RKO (cell line): ENCODE measurements around the gene DLG2.

Experiments
- DNase-seq: peaks from one replicate; pipeline ENCODE4 v3.0.0-alpha.2; 2016; ENCODE audit warnings: low spot score

The DLG2 gene

DNA sequence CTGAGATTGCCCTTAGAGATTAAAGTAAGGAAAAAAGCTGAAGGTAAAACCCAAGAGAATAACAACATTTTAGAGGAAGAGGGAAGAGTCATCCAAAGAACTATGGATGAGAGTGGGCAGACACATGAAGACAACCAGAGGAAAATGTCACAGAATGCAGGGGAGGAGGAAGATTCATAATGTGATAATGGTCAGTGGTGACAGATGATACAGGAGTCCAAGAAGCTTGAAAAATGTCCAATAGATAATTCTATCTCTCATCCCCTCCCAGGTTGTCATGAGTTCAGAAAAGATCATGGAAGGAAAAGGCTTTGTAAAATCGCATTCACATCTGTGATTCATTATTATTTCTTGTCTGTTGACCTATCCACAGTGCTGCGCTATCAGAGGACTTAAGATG lies 2058.6 kb downstream of the DLG2 start:
- no peak for DNase-seq

- peak; percentile 68 for DNase-seq
These were observed 2060.2 kb downstream of the DLG2 start for GRCh38 chr11:83566950-83567349.

DNA sequence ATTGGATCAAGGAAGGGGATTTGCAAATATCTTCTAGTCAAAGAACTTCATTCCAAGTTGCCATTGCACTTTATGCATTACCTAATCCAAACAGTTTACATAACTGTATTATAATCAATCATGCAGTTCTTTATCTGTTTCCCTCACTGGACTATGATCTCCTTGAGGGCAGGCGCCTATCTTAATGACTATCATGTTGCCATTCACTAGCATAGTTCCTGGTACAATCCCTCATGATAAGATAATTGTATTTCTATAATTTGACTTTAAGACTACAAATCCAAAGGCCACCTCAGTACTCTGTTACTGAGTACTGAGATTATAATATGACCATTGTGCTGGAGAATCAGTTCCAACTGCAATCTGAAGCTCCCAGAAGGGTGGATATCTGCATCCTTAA lies 2062.3 kb downstream of the DLG2 start:
- DNase-seq: no peak

- no peak for DNase-seq
These were observed 2068.9 kb downstream of the DLG2 start for GRCh38 chr11:83558281-83558680.

DNA sequence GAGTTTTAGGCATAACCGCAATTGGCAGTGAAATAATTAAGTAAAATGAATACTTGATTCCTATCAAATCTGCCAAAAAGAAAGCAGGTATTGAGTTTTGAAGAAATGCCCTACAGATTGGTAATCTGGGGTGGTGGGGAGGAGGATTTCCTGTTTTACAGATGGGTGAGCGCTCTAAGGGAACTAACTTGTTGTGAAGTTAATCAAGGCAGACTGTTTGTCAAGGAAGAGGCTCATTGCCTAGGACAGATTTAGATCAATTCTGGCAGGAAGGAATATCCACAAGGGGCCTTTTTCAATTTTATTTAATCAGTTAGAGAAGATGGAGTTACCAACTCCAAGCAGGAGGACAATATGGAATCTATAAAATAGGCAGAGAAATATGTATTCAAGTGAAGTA lies 2069.5 kb downstream of the DLG2 start:
- no peak for DNase-seq

DNA sequence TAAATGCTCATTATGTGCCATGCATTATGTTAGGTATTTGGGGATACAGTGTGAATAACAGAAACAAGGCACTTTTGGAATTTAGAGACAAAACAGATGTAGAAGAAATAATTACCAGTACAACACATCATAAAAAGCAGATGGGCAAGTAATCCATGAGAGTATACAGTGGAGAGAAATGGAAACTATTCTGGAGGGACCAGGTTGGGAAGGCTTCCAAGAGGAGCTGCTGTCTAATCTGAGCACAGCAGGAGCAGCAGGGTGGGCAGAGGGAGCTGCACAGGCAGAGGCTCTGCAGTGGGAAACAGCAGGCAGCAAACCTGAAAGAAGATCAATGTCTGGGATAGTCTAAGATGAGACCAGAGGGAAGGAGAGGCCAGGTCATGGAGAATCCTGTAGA lies 2072.3 kb downstream of the DLG2 start:
- no peak for DNase-seq

GRCh38 chr11:83549984-83550667 lies 2077.0 kb downstream of the DLG2 start:
- DNase-seq: no peak

DNA sequence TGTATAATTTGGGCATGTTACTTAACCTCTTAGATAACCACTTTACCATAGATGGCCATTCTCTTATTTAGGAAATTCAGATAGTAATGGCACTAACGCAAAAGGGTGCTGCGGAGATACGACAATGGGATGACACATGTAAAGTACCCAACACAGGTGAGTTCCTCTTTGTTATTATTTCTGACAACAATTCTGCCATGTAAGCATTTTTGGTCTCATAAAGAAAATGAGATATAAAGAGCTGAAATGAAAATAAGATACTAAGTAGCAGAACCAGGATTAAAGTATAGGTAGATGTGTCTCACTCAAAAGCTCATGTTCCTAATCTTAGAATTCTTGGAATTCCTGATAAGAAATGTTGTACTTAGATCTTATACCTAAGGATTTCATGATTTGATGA lies 2080.8 kb downstream of the DLG2 start:
- no peak for DNase-seq

DNA sequence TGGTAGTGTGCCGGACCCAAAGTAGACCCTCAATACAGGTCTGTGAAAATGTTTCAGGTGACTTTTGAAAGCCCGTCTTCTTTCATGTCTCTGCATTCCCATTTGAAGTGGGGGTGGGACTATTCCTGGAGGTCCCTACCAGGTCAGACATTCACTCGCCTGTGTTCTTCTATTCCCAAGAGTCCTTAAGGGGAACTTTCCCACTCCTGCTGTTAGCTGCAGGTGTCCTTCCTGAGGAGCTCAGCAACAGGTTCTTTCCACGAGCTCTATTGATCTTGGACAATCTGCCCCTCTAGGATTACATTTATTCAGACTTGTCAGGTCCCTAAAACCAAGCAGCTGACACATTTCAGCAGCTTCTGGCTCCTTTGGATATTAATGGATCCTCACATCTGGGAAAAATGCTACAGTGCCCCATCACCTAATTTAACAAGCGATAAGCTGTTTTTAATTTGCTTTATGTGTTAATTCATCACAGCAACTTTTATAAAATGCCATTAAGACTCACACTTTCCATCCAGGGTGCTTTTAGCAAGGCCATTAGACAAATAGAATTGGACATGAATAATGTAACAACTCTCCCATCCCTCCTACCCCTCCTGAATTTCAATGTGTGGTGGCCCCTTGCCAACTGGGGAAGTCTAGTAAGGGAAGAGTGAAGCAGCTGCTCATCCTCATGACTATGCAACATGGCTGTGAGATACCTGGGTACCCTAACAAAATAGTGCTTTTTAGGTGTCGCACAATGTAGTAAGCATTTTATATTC lies 2081.5 kb downstream of the DLG2 start:
- no peak for DNase-seq

DNA sequence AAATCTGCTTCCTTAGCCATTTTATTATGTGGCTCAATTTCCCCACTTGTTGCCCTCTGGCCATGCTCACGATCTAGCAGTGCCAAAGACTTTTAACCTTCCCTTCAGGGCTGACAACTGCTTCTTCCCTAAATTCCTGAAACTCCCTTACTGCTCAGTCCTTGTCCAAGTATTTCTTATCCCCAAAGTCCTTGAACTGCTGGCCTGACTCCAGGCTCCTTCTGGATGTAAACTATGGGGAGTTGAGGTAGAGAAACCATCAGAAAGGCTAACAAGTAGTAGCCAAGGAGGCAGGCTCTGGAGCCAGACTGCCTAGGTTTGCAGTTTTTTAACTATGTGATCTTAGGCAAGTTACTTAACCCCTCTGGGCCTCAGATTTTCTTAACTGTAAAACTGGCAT lies 2082.3 kb downstream of the DLG2 start:
- DNase-seq: no peak

- no peak for DNase-seq
These were observed 2083.3 kb downstream of the DLG2 start for GRCh38 chr11:83543706-83544439.

- DNase-seq: no peak
These were observed 2084.3 kb downstream of the DLG2 start for GRCh38 chr11:83542861-83543260.

- DNase-seq: no peak
These were observed 2086.4 kb downstream of the DLG2 start for GRCh38 chr11:83540728-83541127.

DNA sequence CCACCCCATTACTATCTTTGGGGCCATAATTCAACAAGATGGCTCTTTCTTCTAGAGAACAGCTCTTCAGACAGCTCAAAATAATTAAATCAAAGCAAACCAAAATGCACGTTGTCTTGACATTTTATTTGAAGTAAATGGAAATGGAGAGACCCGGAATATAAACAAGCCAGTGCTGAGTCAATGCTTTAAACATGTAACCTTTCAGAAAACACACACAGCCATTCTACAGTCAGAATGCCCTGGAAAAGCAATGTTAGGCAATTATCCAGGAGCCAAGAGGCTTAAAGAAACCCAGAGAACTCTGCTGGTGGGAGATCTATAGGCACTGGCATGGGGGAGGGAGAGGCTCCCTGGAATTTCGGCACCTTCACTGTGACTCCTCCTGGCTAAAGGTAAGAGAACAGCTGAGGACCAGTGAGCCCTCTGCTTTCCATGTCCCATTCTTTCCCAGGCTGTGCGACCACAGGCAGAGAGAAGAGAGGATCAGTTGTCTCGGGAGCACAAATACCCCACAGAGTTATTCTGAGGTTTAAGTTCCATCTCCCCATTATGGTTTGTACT lies 2086.9 kb downstream of the DLG2 start:
- no peak for DNase-seq

DNA sequence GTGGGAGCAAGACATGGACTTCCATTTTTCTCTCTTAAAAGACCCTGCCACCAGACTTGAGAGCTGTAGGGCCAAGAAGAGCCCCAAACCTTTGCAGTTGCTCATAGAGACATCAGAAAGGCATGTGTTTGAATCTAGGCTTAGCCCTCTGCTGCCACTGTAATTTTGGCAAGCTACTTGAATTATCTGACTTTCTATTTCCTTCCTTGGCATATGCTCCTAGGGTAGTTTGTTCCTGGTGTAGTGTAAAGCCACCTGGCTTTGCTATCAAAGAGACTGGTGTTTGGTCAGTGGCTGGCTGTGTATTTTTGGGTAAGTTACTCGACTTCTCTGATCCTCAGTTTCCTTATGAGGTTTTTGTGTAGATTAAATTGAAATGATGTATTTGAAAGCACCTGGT lies 2088.9 kb downstream of the DLG2 start:
- DNase-seq: no peak

DNA sequence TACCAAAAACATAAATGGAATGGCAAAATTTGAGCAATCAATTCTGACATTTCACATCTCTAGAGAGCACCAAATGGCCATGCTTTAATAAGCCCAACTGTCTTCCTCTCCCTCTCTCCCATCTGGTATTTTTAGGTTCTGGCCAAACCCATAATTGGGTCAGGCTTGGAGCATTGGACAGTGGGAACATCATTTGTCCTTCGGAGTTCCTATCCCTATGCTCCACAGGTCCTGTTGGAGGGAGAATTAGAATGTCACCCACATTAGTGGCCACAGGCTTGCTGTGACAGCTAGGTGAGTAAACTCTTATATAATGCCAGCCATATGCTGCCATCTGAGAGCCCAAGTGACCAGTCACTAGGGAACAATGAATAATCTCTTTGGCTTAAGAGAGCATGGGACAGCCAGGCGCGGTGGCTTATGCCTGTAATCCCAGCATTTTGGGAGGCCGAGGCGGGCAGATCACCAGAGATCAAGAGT lies 2090.0 kb downstream of the DLG2 start:
- no peak for DNase-seq

DNA sequence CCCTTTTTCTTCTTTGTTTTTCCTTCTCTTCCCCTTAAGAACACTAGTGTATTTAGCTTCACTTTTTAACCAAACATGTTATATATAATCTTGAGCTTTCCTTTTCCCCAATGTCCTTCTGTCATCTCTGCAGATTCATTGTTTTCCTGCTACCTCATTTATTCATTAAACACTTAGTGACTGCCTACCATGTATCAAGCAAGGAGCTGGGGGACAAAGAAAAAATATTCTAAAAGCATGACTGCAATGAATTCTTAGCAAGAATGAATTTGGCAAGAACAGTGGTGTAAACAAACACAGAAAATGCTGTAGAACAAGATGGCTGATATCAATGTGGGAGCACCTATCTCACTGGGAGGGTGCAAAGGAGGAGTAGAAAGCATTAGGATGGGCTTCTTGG lies 2094.0 kb downstream of the DLG2 start:
- no peak for DNase-seq

- no peak for DNase-seq
These were observed 2098.3 kb downstream of the DLG2 start for GRCh38 chr11:83528877-83529276.

DNA sequence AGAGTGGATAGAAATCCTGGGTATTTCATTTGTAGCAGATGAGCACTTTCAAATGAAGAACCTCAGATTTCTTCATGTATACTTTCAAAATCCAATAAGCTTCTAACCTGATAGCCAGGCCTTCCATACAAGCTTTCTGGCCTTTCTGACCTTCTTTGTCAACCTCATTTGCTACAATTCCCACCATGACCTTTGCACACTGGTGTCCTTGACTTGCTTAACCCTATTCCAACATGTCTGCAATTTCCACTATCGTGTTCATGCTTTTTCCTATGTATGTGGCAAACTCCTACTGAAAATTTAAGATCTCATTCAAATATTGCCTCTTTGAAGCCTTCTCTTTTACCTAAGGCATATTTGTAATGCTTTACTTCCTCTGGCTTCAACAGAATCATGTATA lies 2098.9 kb downstream of the DLG2 start:
- no peak for DNase-seq

GRCh38 chr11:83523676-83524075 lies 2103.5 kb downstream of the DLG2 start:
- no peak for DNase-seq

GRCh38 chr11:83522911-83523310 lies 2104.2 kb downstream of the DLG2 start:
- DNase-seq: no peak
